HepG2 (cell line): ENCODE results near the gene ZMAT2. TPM values are rescaled to one million over a fixed set of nuclear protein-coding genes. Genes with fewer than 3 reads are reported as not detected.

ENCODE experiments used
- CCAR2 ChIP-seq: fragments of 200-400 bp; formaldehyde crosslinking; optimal IDR thresholded peaks from 2 replicates; pipeline ENCODE3; 2018; ENCODE audit warnings: low read depth, mild to moderate bottlenecking, low read length, moderate library complexity
- FOXK1 ChIP-seq: sonication (generic); formaldehyde crosslinking; IDR thresholded peaks from 2 replicates; pipeline ENCODE4 v1.4.0; 2020; ENCODE audit warnings: low read depth, missing genetic modification reagents, borderline replicate concordance
- HINFP ChIP-seq: sonication (generic); formaldehyde crosslinking; IDR thresholded peaks from 2 replicates; pipeline ENCODE4 v1.4.0; 2020; ENCODE audit warnings: low read depth, mild to moderate bottlenecking, missing genetic modification reagents
- HNF1B ChIP-seq: sonication (generic); formaldehyde crosslinking; IDR thresholded peaks from 2 replicates; pipeline ENCODE4 v1.5.1; 2020; ENCODE audit warnings: mild to moderate bottlenecking, moderate library complexity, missing genetic modification reagents
- KAT8 ChIP-seq: IDR thresholded peaks from 2 replicates; pipeline ENCODE4 v1.6.1; 2016; ENCODE audit warnings: missing genetic modification reagents, missing compliant biosample characterization
- NCOR1 ChIP-seq: fragments of 200-600 bp; sonication (generic); IDR thresholded peaks from 2 replicates; pipeline ENCODE4 v1.7.0; 2017; ENCODE audit warnings: antibody characterized with exemption, low read length, borderline replicate concordance
- NR2C2 ChIP-seq: sonication (generic); formaldehyde crosslinking; IDR thresholded peaks from 2 replicates; pipeline ENCODE4 v1.4.0; 2020; ENCODE audit warnings: missing genetic modification reagents, mild to moderate bottlenecking, moderate library complexity, borderline replicate concordance
- NRL ChIP-seq: sonication (generic); formaldehyde crosslinking; IDR thresholded peaks from 2 replicates; pipeline ENCODE4 v1.5.0; 2020; ENCODE audit warnings: missing genetic modification reagents, mild to moderate bottlenecking, moderate library complexity, borderline replicate concordance
- ONECUT2 ChIP-seq: sonication (generic); formaldehyde crosslinking; IDR thresholded peaks from 2 replicates; pipeline ENCODE4 v1.4.0; 2020; ENCODE audit warnings: missing genetic modification reagents
- PHF8 ChIP-seq: sonication (generic); formaldehyde crosslinking; IDR thresholded peaks from 2 replicates; pipeline ENCODE4 v1.5.0; 2020; ENCODE audit warnings: missing genetic modification reagents
- RELA ChIP-seq: sonication (generic); formaldehyde crosslinking; IDR thresholded peaks from 2 replicates; pipeline ENCODE4 v1.4.0; 2020; ENCODE audit warnings: missing genetic modification reagents
- TARDBP ChIP-seq: sonication (generic); formaldehyde crosslinking; IDR thresholded peaks from 2 replicates; pipeline ENCODE4 v1.8.0; 2022; ENCODE audit warnings: mild to moderate bottlenecking, missing genetic modification reagents
- TEAD3 ChIP-seq: optimal IDR thresholded peaks from 2 replicates; pipeline ENCODE3; 2016; ENCODE audit warnings: borderline replicate concordance
- TFE3 ChIP-seq: IDR thresholded peaks from 2 replicates; pipeline ENCODE4 v1.6.1; 2016
- TRIM24 ChIP-seq: sonication (generic); formaldehyde crosslinking; IDR thresholded peaks from 2 replicates; pipeline ENCODE4 v1.8.0; 2022; ENCODE audit warnings: mild to moderate bottlenecking, missing genetic modification reagents
- XRCC5 ChIP-seq: fragments of 200-400 bp; formaldehyde crosslinking; optimal IDR thresholded peaks from 2 replicates; pipeline ENCODE3; 2017; ENCODE audit warnings: mild to moderate bottlenecking, low read length
- ZC3H13 ChIP-seq: sonication (generic); formaldehyde crosslinking; IDR thresholded peaks from 2 replicates; pipeline ENCODE4 v1.8.1; 2023; ENCODE audit warnings: mild to moderate bottlenecking, missing genetic modification reagents, moderate library complexity
- ZNF160 ChIP-seq: sonication (generic); formaldehyde crosslinking; IDR thresholded peaks from 2 replicates; pipeline ENCODE4 v1.8.0; 2022; ENCODE audit warnings: mild to moderate bottlenecking, inconsistent platforms, missing genetic modification reagents
- ZNF253 ChIP-seq: sonication (generic); formaldehyde crosslinking; IDR thresholded peaks from 2 replicates; pipeline ENCODE4 v1.8.0; 2022; ENCODE audit warnings: mild to moderate bottlenecking, missing genetic modification reagents, borderline replicate concordance
- ZNF274 ChIP-seq: sonication (generic); formaldehyde crosslinking; IDR thresholded peaks from 2 replicates; pipeline ENCODE4 v1.5.1; 2020; ENCODE audit warnings: mild to moderate bottlenecking, missing genetic modification reagents
- ZNF468 ChIP-seq: sonication (generic); formaldehyde crosslinking; IDR thresholded peaks from 2 replicates; pipeline ENCODE4 v1.8.0; 2022; ENCODE audit warnings: mild to moderate bottlenecking, moderate library complexity, missing genetic modification reagents
- ZNF639 ChIP-seq: conservative IDR thresholded peaks from 2 replicates; pipeline ENCODE4 v1.6.1; 2018; ENCODE audit warnings: missing genetic modification reagents
- ZNF747 ChIP-seq: sonication (generic); formaldehyde crosslinking; IDR thresholded peaks from 2 replicates; pipeline ENCODE4 v1.8.1; 2023; ENCODE audit warnings: missing genetic modification reagents, mild to moderate bottlenecking, borderline replicate concordance
- ZNF788 ChIP-seq: sonication (generic); formaldehyde crosslinking; IDR thresholded peaks from 2 replicates; pipeline ENCODE4 v1.5.0; 2020; ENCODE audit warnings: mild to moderate bottlenecking, missing genetic modification reagents, borderline replicate concordance
- polyA plus RNA-seq, 8 experiments: library from polyadenylated mRNA; depleted of rRNA in 3 of 8; stranded (reverse) in 7 of 8; unstranded in 1 of 8; fragments of >200 nt; fragmentation: Illumina TruSeq in 4 of 8; extraction: Trizol in 4 of 8; gene quantifications; 2 replicates each; pipeline versions ENCODE4 v1.2.1 to v1.2.3, GENCODE V29; 2011 to 2016; ENCODE audit warnings: low read depth in 4 of 8, missing spikeins in 1 of 8, mixed read lengths in 1 of 8; ENCODE audit not compliant: insufficient read depth in 1 of 8
- total RNA-seq, 5 experiments: library from RNA; depleted of rRNA; stranded (reverse); fragments of >200 nt; fragmentation: Illumina TruSeq; extraction: Trizol; gene quantifications; 2 replicates each; pipeline ENCODE4 v1.2.3, GENCODE V29; 2016; ENCODE audit warnings: low read depth in 1 of 5

The ZMAT2 gene
- total and polyA plus RNA-seq, 2 of the 13 experiments (the other 11 are each of a cell fraction or from before 2014, with no cell fraction given) = 35.4 to 92.8 TPM

- no peak for TF ChIP-seq ONECUT2 (CRISPR knock-in tag)
- TF ChIP-seq HINFP (CRISPR knock-in tag) = no peak
- TF ChIP-seq TRIM24 (CRISPR knock-in tag) = no peak
- TF ChIP-seq ZNF788 (CRISPR knock-in tag) = peak; percentile 90
- peak; percentile 93 for TF ChIP-seq PHF8 (CRISPR knock-in tag)
- TF ChIP-seq ZNF160 (CRISPR knock-in tag) = 0 out of 2 replicates have a peak, but pooled peaks have one; percentile 51
- peak; percentile 54; the same call in 1 of the 2 replicates for TF ChIP-seq TFE3 (CRISPR knock-in tag)
- no peak for TF ChIP-seq NCOR1
- peak; percentile 70; the same call in 1 of the 2 replicates for TF ChIP-seq TARDBP
- peak; percentile 84 for TF ChIP-seq ZC3H13 (CRISPR knock-in tag)
- no peak for TF ChIP-seq CCAR2
- 0 out of 2 replicates have a peak, but pooled peaks have one; percentile 36 for TF ChIP-seq ZNF639 (CRISPR knock-in tag)
- no peak for TF ChIP-seq ZNF468
- 0 out of 2 replicates have a peak, but pooled peaks have one; percentile 45 for TF ChIP-seq RELA (CRISPR knock-in tag)
- peak; percentile 71; the same call in 1 of the 2 replicates for TF ChIP-seq NR2C2 (CRISPR knock-in tag)
- peak; percentile 68 for TF ChIP-seq XRCC5
- TF ChIP-seq KAT8 (CRISPR knock-in tag) = peak; percentile 96
- TF ChIP-seq HNF1B (CRISPR knock-in tag) = peak; percentile 89; the same call in 1 of the 2 replicates
- TF ChIP-seq TEAD3 (CRISPR knock-in tag) = peak; percentile 74
- no peak for TF ChIP-seq ZNF253 (CRISPR knock-in tag)
- TF ChIP-seq NRL = peak; percentile 30; the same call in 1 of the 2 replicates
- no peak for TF ChIP-seq ZNF274 (CRISPR knock-in tag)
- peak; percentile 83 for TF ChIP-seq ZNF747 (CRISPR knock-in tag)
- TF ChIP-seq FOXK1 (CRISPR knock-in tag) = peak; percentile 55; the same call in 1 of the 2 replicates
Observed at GRCh38 chr5:140664359-140665119, 35.7 kb upstream of the ZMAT2 start, which contains the start of gene WDR55 (continued).
